Pancreas (tissue), 10 donors: ENCODE results near the gene CLEC4D. TPM values are rescaled to one million over a fixed set of nuclear protein-coding genes. Genes with fewer than 3 reads are reported as not detected.

Experiments
- ATAC-seq, 4 donors: fragments of 200-7000 bp; cut with Tn5 transposase; one replicate each; pipeline versions ENCODE4 v1.8.0 to v1.9.1; 2020; ENCODE audit warnings: mild to moderate bottlenecking in 4 of 4, moderate library complexity in 4 of 4
- DNase-seq, 6 donors: peaks; one replicate each; pipeline ENCODE4 v3.0.0-alpha.2; 2020
- FAIRE-seq: peaks from 2 replicates; lab custom pipeline; 2012; peaks lifted over from hg19 to GRCh38; lab: Jason Lieb, UNC
- H3K27ac ChIP-seq, 4 donors: fragments of 200-600 bp; sonication (generic); 1 replicate in 3 of 4; 2 replicates in 1 of 4; pipeline versions ENCODE4 v1.5.0 to v1.8.0; 2020
- H3K27me3 ChIP-seq, 4 donors: fragments of 200-600 bp; one replicate each; pipeline ENCODE4 v1.8.0; 2021
- H3K36me3 ChIP-seq, 3 donors: fragments of 200-600 bp; sonication (generic) in 1 of 3; one replicate each; pipeline versions ENCODE4 v1.5.0 to v1.8.0; 2020 to 2021
- H3K4me1 ChIP-seq, 3 donors: fragments of 200-600 bp; one replicate each; pipeline ENCODE4 v1.8.0; 2021
- H3K4me3 ChIP-seq, 4 donors: fragments of 200-600 bp; sonication (generic) in 2 of 4; one replicate each; pipeline versions ENCODE4 v1.5.0 to v1.8.0; 2020 to 2021
- H3K9me3 ChIP-seq, 4 donors: fragments of 200-600 bp; one replicate each; pipeline ENCODE4 v1.8.0; 2021
- WGBS, 2 donors: extraction: QIAGEN DNeasy Blood & Tissue Kit; methylation state at CpG; one replicate each; pipeline ENCODE4 v1.1.7; 2013; 5-methylcytosine and 5-hydroxymethylcytosine counted together
- intact Hi-C, 3 donors: fragments of 100-400 bp; cut with DNase I; formaldehyde crosslinking; loops; one replicate each; pipeline versions ENCODE4 v1.11.1 to v1.14.2; 2022
- polyA plus RNA-seq, 2 donors: library from polyadenylated mRNA; stranded (reverse); fragments of 200-250 nt; gene quantifications; one replicate each; pipeline ENCODE4 v1.2.3, GENCODE V29; 2013
- total RNA-seq, 6 donors: library from RNA; stranded (reverse); fragmentation: NEBNext Ultra II Directional in 4 of 6; extraction: Animal tissue kit (Norgen Biotek cat#: 25700) in 4 of 6; gene quantifications; one replicate each; pipeline versions ENCODE4 v1.2.1 to v1.2.4, GENCODE V29; 2021 to 2023
- TF ChIP-seq, protein P1 (sequence below), 4 donors: fragments of 200-600 bp; sonication (generic) in 3 of 4; IDR thresholded peaks; one replicate each; pipeline versions ENCODE4 v1.5.0 to v1.8.0; 2021; ENCODE audit warnings: antibody characterized with exemption in 4 of 4
- donor health status: healthy with polysubstance abuse.
- donor health status: DM: no; HTN: no; CAD: no; lungs with moderate emphysema.
- donor health status: DM: no; HTN: no; CAD: no.
- donor health status: control.
- donor health status: control.
- donor health status: Bipolar disorder and iron deficiency.
- donor health status: DM: yes; HTN: yes; CAD: no.
- donor health status: DM: no; HTN: no; CAD: no.
- donor health status: DM: no; HTN: no; CAD: no.
- donor health status: DM: yes; HTN: yes; CAD: no.

CLEC4D gene
- total and polyA plus RNA-seq, 8 donors, result 0.32 TPM; not detected in 7

DNA sequence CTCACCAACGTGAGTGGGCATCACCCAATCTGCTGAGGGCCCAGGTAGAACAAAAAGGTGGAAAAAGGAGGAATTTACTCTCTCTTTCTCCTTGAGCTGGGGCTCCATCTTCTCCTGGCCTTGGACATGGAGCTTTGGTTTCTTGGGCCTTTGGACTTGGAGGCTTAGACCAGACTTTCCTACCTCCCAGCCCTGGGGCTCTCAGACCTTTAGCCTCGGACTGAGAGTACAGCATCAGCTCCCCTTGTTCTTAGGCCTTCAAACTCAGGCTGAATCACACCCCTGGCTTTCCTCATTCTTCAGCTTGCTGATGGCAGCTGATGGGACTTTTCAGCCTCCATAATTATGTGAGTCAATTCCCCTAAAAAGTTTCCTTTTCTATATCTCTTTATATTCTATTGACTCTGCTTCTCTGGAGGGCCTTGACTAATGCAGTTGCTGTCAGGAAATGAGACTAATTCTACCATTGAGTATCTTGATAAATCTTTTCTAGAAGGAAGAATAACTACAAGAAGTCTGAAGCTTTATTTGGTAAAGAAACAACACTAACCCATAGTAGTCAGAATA is 43.3 kb downstream of the CLEC4D start:
- H3K9me3 ChIP-seq, result no peaks in the 10 kb centered on the region
- H3K27ac ChIP-seq, result no peak overlapping the region
- TF ChIP-seq, protein P1, sequence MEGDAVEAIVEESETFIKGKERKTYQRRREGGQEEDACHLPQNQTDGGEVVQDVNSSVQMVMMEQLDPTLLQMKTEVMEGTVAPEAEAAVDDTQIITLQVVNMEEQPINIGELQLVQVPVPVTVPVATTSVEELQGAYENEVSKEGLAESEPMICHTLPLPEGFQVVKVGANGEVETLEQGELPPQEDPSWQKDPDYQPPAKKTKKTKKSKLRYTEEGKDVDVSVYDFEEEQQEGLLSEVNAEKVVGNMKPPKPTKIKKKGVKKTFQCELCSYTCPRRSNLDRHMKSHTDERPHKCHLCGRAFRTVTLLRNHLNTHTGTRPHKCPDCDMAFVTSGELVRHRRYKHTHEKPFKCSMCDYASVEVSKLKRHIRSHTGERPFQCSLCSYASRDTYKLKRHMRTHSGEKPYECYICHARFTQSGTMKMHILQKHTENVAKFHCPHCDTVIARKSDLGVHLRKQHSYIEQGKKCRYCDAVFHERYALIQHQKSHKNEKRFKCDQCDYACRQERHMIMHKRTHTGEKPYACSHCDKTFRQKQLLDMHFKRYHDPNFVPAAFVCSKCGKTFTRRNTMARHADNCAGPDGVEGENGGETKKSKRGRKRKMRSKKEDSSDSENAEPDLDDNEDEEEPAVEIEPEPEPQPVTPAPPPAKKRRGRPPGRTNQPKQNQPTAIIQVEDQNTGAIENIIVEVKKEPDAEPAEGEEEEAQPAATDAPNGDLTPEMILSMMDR (IDR thresholded peaks at IDR 0.05), result no peak
- H3K27me3 ChIP-seq, result no peaks in the 10 kb centered on the region
- no peaks in the 10 kb centered on the region for H3K4me1 ChIP-seq
- H3K36me3 ChIP-seq, result no peaks in the 10 kb centered on the region
- intact Hi-C loops, result no loop called here
- no peak for DNase-seq
- WGBS, 2 donors, result 48 to 65% methylated on average over 2 of the region's 2 CpGs
- FAIRE-seq, result no peak
- no peak for ATAC-seq
- no peak overlapping the region for H3K4me3 ChIP-seq

DNA sequence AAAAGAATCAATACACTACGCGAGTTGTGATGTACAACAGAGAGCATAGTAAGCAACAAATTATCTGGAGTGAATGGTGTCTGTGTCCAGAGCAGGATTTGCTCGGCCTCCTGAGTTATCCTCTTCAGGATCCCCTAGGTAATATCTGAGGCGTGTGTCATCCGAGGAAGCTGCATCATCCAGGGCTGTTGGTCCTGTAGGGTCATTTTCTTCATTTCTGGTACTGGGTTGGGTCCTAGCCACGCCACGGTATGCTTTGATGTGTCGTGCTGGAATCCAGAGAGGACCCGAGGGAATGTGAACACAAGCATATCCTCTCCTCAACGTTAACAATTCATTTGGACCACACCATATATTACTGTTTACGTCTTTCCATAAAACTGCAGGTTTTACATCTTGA is 46.4 kb downstream of the CLEC4D start:
- Histone ChIP-seq H3K9me3 (no peaks in the 10 kb centered on the region), H3K4me3 (no peak overlapping the region), H3K4me1 (no peaks in the 10 kb centered on the region), H3K36me3 (no peaks in the 10 kb centered on the region), H3K27me3 (peaks cover 0 to 2% (median 0%) of the 10 kb centered on the region in 4 donors), H3K27ac (no peak overlapping the region)
- no peak for FAIRE-seq
- 68 to 79% methylated on average over 11 of the region's 11 CpGs for WGBS, 2 donors
- DNase-seq, result no peak
- ATAC-seq, result no peak
- TF ChIP-seq, protein P1 (IDR thresholded peaks at IDR 0.05), result no peak
- intact Hi-C loops, result no loop called here

DNA sequence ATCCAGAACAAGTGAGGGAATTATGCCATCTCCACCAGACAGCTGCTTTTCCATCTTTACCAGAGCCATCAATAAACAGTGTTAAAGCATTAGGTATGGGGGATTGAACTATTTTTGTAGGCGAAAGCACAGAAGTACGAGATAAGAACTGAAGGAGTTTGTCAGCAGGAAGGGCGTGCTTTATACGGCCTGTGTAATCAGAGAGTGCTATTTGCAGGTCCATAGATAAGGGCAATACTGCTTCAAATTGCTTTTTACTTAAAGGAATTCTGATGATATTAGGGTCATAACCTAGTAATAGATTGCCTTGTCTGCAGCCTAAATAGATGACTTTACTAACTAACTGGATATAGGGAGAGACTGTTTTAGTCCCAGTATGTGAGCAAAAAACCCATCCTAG is 47.7 kb downstream of the CLEC4D start:
- H3K4me1 ChIP-seq, result no peaks in the 10 kb centered on the region
- DNase-seq, result no peak
- H3K27me3 ChIP-seq, result peaks cover 0 to 3% (median 0%) of the 10 kb centered on the region in 4 donors
- intact Hi-C loops, result no loop called here
- no peaks in the 10 kb centered on the region for H3K9me3 ChIP-seq
- TF ChIP-seq, protein P1 (IDR thresholded peaks at IDR 0.05), result no peak
- FAIRE-seq, result no peak
- no peaks in the 10 kb centered on the region for H3K36me3 ChIP-seq
- no peak for ATAC-seq
- 14 to 17% methylated on average over 4 of the region's 4 CpGs for WGBS, 2 donors
- no peak overlapping the region for H3K27ac ChIP-seq
- no peak overlapping the region for H3K4me3 ChIP-seq

DNA sequence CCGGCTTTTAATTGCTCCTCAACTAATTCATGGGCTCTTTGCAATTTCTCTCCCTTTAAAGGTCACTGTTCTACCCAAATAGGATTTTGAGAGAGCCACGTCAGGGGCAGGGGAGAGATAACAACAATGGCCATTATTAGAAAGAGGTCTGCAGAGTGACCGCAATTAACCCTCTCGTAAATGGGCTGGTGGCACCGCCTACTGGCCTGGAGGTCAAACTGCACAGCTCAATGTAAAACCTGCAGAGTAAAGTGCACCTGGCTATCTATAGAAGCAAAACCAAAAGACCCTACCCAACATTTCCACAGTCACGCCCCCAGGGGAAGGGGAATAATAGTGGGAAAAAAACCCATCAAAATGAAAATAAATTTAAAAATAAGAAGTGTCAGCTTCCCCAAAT is 49.0 kb downstream of the CLEC4D start:
- WGBS, 2 donors, result 85 to 94% methylated on average over 6 of the region's 6 CpGs
- H3K27me3 ChIP-seq, result peaks cover 0 to 3% (median 0%) of the 10 kb centered on the region in 4 donors
- TF ChIP-seq, protein P1 (IDR thresholded peaks at IDR 0.05), result no peak
- no peak overlapping the region for H3K4me3 ChIP-seq
- FAIRE-seq, result no peak
- intact Hi-C loops, result no loop called here
- no peak overlapping the region for H3K27ac ChIP-seq
- no peak for ATAC-seq
- H3K36me3 ChIP-seq, result no peaks in the 10 kb centered on the region
- no peaks in the 10 kb centered on the region for H3K9me3 ChIP-seq
- H3K4me1 ChIP-seq, result no peaks in the 10 kb centered on the region
- DNase-seq, result no peak

DNA sequence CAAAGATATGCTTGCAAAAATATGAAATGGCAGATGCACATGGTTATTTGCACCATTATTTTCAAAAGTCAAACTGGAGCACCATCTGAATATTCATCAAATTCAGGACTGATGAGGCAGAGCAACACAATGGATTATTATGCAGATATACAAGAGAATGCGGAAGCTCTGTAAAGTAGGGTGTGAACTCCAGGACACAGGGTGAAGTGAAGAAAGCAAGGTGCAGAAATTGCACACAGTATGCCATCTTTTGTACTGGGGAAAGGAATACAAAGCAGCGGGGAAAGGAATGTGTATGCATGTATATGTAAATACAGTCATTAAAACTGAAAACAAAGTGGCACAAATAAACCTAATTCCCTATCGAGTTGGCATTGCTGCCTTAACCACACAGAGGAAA is 50.1 kb downstream of the CLEC4D start:
- H3K27me3 ChIP-seq, result peaks cover 0 to 3% (median 0%) of the 10 kb centered on the region in 4 donors
- H3K36me3 ChIP-seq, result no peaks in the 10 kb centered on the region
- no peaks in the 10 kb centered on the region for H3K4me1 ChIP-seq
- WGBS, 2 donors, result 68 to 69% methylated on average over 3 of the region's 3 CpGs
- TF ChIP-seq, protein P1 (IDR thresholded peaks at IDR 0.05), result no peak
- ATAC-seq (no peak), FAIRE-seq (no peak), DNase-seq (no peak)
- no peak overlapping the region for H3K27ac ChIP-seq
- no peaks in the 10 kb centered on the region for H3K9me3 ChIP-seq
- no peak overlapping the region for H3K4me3 ChIP-seq
- intact Hi-C loops, result no loop called here
